Suprapubic skin (tissue), 4 donors: ENCODE data around the gene NPBWR2. TPM values are rescaled to one million over a fixed set of nuclear protein-coding genes. Genes with fewer than 3 reads are reported as not detected.
A peak's percentile ranks its signal among the peaks of the same experiment; 100 is the strongest.

Experiments
- DNase-seq, 2 donors: peaks; one replicate each; pipeline ENCODE4 v3.0.0-alpha.2; 2019; ENCODE audit warnings: low spot score in 2 of 2
- H3K27ac ChIP-seq: fragments of 200-600 bp; sonication (generic); one replicate; pipeline ENCODE4 v1.5.1; 2019
- H3K27me3 ChIP-seq: fragments of 200-600 bp; sonication (generic); one replicate; pipeline ENCODE4 v1.5.1; 2019
- H3K36me3 ChIP-seq: fragments of 200-600 bp; sonication (generic); one replicate; pipeline ENCODE4 v1.5.1; 2019
- H3K4me1 ChIP-seq: fragments of 200-600 bp; sonication (generic); one replicate; pipeline ENCODE4 v1.5.1; 2019
- H3K4me3 ChIP-seq: fragments of 200-600 bp; sonication (generic); one replicate; pipeline ENCODE4 v1.5.1; 2019; ENCODE audit warnings: mild to moderate bottlenecking
- H3K9me3 ChIP-seq: fragments of 200-600 bp; sonication (generic); one replicate; pipeline ENCODE4 v1.5.1; 2019
- CTCF ChIP-seq, 2 donors: fragments of 200-600 bp in 1 of 2; fragments of 450-650 bp in 1 of 2; sonication (generic) in 1 of 2; IDR thresholded peaks; one replicate each; pipeline ENCODE4 v1.5.1; 2016 to 2019; ENCODE audit warnings: antibody characterized with exemption in 2 of 2, mild to moderate bottlenecking in 1 of 2, moderate library complexity in 1 of 2
- EP300 ChIP-seq: sonication (generic); formaldehyde crosslinking; IDR thresholded peaks from one replicate; pipeline ENCODE4 v1.6.1; 2017; ENCODE audit warnings: antibody characterized with exemption
- POLR2A ChIP-seq, 2 donors: fragments of 450-650 bp; IDR thresholded peaks; one replicate each; pipeline ENCODE4 v1.6.1; 2017; ENCODE audit warnings: antibody characterized with exemption in 2 of 2, mild to moderate bottlenecking in 2 of 2, moderate library complexity in 2 of 2
- POLR2AphosphoS5 ChIP-seq, 3 donors: sonication (generic); formaldehyde crosslinking; IDR thresholded peaks; one replicate each; pipeline ENCODE4 v1.6.1; 2017; ENCODE audit warnings: antibody characterized with exemption in 3 of 3
- WGBS: methylation state at CpG from one replicate; pipeline ENCODE4 v1.1.5; 2018; 5-methylcytosine and 5-hydroxymethylcytosine counted together
- total RNA-seq, 4 donors: library from RNA; depleted of rRNA; stranded (reverse); fragments of >200 nt; gene quantifications; one replicate each; pipeline ENCODE4 v1.1.0, GENCODE V29; 2016

NPBWR2 gene
- total RNA-seq, 4 donors from 2014 or later, result not detected

DNA sequence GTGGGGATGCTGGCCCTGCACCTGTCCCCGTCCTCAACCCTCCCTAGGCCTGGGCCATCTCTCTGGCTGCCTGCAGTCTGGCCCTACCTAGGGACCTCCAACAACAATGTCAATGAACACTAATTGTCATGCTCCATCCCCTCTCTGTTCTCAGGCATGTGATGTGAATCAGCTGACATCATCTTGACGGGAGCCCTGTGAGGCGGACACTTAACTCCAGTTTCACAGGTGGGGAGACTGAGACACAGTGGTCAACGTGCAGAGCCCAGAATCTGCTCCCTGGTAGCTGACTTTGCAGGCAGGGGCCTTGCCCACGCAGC lies 45.1 kb downstream of the NPBWR2 start:
- Histone ChIP-seq H3K4me3 (peak overlapping the region; percentile 89), H3K27me3 (no peaks in the 10 kb centered on the region), H3K27ac (peak overlapping the region; percentile 76), H3K9me3 (no peaks in the 10 kb centered on the region), H3K4me1 (peaks cover 48% of the 10 kb centered on the region), H3K36me3 (no peaks in the 10 kb centered on the region)
- WGBS, result 53% methylated on average over 3 of the region's 5 CpGs
- no peak for DNase-seq
- TF ChIP-seq CTCF (IDR thresholded peaks at IDR 0.05) (no peak), POLR2AphosphoS5 (IDR thresholded peaks at IDR 0.05) (no peak), EP300 (no peak)

- 89% methylated on average over 11 of the region's 12 CpGs for WGBS
- Histone ChIP-seq H3K36me3 (no peaks in the 10 kb centered on the region), H3K4me3 (no peak overlapping the region), H3K9me3 (no peaks in the 10 kb centered on the region), H3K4me1 (peaks cover 45% of the 10 kb centered on the region), H3K27me3 (peaks cover 11% of the 10 kb centered on the region), H3K27ac (no peak overlapping the region)
- no peak for TF ChIP-seq EP300
- DNase-seq, result no peak
Measured at GRCh38 chr20:64058536-64058935, 48.8 kb downstream of the NPBWR2 start.

DNA sequence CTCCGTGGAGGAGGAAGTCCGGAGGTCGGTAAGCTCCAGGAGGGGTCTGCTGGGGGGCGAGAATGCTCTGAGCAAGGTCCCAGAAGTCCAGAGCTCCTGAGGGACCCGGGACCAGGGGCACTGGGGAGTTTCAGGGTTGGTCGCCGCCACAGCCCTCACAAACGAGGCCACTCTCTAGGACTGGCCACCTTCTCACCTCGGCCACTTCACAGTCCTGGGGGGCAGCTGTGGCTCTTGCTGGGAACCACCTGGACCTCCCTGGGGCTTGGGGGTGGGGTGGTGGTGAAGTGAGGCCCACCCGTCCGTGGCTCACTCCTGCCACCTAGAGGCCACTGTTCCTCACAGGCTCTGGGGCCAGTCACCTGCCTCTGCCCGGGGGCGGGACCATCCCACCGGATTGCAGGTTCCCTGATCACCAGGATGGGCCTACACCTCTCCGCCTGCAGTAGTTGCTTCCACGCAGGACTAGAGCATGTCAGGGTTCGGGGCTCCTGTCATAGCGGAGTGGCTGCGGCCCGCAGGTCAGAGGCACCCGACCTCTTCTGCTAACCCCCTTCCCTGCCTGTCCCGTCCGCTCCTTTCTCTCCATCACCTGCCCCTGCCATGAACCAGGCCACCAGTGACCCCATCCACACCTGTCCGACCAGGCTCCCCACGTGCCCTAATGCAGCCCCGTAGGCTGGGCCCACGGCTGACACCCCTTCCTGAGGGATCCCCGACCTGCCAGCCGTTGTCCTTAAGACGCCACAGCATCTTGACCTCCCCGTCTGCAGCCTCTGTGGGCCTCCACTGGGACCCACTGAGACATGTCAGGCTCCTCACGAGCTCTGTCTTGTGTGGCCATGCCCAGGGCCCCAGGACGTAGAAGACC lies 49.5 kb downstream of the NPBWR2 start:
- H3K9me3 ChIP-seq, result no peaks in the 10 kb centered on the region
- no peaks in the 10 kb centered on the region for H3K36me3 ChIP-seq
- WGBS, result 35% methylated on average over 24 of the region's 33 CpGs
- H3K4me3 ChIP-seq, result no peak overlapping the region
- H3K27ac ChIP-seq, result no peak overlapping the region
- peaks cover 48% of the 10 kb centered on the region for H3K4me1 ChIP-seq
- DNase-seq, result no peak
- TF ChIP-seq CTCF (IDR thresholded peaks at IDR 0.05), result peak; percentile 46 to 86
- no peak for TF ChIP-seq POLR2A (IDR thresholded peaks at IDR 0.05)
- H3K27me3 ChIP-seq, result peaks cover 11% of the 10 kb centered on the region

DNA sequence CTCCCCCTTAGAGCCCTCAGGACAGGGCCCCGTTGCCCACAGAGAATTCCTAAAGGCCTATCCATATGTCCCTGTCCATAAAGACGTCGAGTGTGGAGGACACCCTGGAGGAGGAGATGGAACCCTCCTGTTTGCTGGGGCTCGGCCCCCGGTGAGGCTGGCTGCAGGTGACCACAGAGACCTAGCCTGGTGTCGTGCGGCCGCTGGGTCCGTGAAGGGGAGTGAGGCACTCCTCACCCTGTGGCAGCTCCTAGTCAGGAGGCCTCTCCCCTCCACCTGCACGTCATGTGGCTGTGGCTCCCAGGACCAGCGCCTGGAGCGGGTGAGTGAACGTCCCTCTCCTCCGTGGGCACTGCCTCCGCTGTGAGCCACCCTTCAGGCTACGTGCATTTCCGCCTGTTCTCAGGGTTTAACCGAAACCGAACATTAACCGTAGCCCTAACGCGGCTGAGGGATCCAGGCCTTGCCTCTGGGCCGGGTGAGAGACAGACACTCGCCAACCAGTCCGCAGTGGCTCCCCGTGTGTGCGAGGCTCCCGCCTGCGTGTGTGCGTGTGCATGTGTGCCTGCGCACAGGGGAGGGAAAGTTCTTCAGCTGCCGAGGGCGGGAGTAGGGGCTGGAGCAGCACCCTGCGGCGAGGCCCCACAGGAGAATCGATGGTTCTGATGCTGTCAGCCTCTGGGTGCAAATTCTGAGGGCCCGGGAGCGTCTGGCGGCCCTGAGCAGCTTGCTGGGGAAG lies 50.3 kb downstream of the NPBWR2 start:
- Histone ChIP-seq H3K36me3 (no peaks in the 10 kb centered on the region), H3K4me3 (no peak overlapping the region), H3K27me3 (peaks cover 14% of the 10 kb centered on the region), H3K4me1 (peaks cover 43% of the 10 kb centered on the region), H3K27ac (peak overlapping the region; percentile 26), H3K9me3 (no peaks in the 10 kb centered on the region)
- DNase-seq, result no peak
- 54% methylated on average over 14 of the region's 39 CpGs for WGBS
- TF ChIP-seq CTCF (IDR thresholded peaks at IDR 0.05), result no peak
- TF ChIP-seq EP300, result no peak
- TF ChIP-seq POLR2A (IDR thresholded peaks at IDR 0.05), result no peak
- TF ChIP-seq POLR2AphosphoS5 (IDR thresholded peaks at IDR 0.05), result no peak

- peaks cover 19% of the 10 kb centered on the region for H3K27me3 ChIP-seq
- H3K9me3 ChIP-seq, result no peaks in the 10 kb centered on the region
- 100% methylated on average over 1 of the region's 7 CpGs for WGBS
- TF ChIP-seq POLR2AphosphoS5 (IDR thresholded peaks at IDR 0.05), result no peak
- TF ChIP-seq EP300, result no peak
- no peak for TF ChIP-seq CTCF (IDR thresholded peaks at IDR 0.05)
- TF ChIP-seq POLR2A (IDR thresholded peaks at IDR 0.05), result no peak
- peaks cover 42% of the 10 kb centered on the region for H3K4me1 ChIP-seq
- no peak for DNase-seq
- H3K36me3 ChIP-seq, result no peaks in the 10 kb centered on the region
- H3K4me3 ChIP-seq, result no peak overlapping the region
- peak overlapping the region; percentile 26 for H3K27ac ChIP-seq
Measured at GRCh38 chr20:64056639-64056888, 50.8 kb downstream of the NPBWR2 start.
